ENCODE measurements around the gene LY9. TPM values are rescaled to one million over a fixed set of nuclear protein-coding genes. Genes with fewer than 3 reads are reported as not detected.

Gene LY9
- total RNA-seq, 4 donors from 2014 or later = 0.26 to 3.2 (median 0.60) TPM

DNA sequence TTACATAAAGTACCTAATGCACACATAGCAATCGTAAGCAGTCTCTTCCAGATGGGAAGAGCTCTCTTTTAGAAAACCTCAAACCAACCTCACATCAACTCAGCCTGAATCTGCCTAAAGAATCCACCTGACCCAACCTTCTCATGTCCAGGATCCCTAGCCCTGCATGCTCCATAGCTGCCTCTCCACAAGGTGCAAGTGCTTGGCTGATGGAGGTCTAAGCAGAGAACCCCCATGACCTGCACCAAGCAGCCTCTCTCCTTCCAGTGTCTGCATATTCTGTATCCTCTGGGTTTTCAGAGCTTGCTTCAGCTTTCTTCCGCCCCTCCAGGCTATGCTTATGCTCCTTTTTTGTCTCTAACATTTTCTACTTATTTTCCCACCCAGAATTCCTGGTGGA is 2.5 kb downstream of the LY9 start:
- 81 to 89% methylated on average over 2 of the region's 2 CpGs for WGBS, 2 donors
- intact Hi-C loops (cut with DNase I) = no loop called here
- peak overlapping the region in 1 of 4 donors; percentile 37 for H3K4me3 ChIP-seq
- no peak for DNase-seq
- H3K9me3 ChIP-seq = no peaks in the 10 kb centered on the region
- no peaks in the 10 kb centered on the region for H3K27me3 ChIP-seq
- H3K4me1 ChIP-seq = no peaks in the 10 kb centered on the region
- peak overlapping the region in 2 of 4 donors; percentile 47 to 49 for H3K27ac ChIP-seq
- H3K36me3 ChIP-seq = no peaks in the 10 kb centered on the region
- TF ChIP-seq, protein P1, sequence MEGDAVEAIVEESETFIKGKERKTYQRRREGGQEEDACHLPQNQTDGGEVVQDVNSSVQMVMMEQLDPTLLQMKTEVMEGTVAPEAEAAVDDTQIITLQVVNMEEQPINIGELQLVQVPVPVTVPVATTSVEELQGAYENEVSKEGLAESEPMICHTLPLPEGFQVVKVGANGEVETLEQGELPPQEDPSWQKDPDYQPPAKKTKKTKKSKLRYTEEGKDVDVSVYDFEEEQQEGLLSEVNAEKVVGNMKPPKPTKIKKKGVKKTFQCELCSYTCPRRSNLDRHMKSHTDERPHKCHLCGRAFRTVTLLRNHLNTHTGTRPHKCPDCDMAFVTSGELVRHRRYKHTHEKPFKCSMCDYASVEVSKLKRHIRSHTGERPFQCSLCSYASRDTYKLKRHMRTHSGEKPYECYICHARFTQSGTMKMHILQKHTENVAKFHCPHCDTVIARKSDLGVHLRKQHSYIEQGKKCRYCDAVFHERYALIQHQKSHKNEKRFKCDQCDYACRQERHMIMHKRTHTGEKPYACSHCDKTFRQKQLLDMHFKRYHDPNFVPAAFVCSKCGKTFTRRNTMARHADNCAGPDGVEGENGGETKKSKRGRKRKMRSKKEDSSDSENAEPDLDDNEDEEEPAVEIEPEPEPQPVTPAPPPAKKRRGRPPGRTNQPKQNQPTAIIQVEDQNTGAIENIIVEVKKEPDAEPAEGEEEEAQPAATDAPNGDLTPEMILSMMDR (IDR thresholded peaks at IDR 0.05) = no peak
- no peak for TF ChIP-seq POLR2A (IDR thresholded peaks at IDR 0.05)

DNA sequence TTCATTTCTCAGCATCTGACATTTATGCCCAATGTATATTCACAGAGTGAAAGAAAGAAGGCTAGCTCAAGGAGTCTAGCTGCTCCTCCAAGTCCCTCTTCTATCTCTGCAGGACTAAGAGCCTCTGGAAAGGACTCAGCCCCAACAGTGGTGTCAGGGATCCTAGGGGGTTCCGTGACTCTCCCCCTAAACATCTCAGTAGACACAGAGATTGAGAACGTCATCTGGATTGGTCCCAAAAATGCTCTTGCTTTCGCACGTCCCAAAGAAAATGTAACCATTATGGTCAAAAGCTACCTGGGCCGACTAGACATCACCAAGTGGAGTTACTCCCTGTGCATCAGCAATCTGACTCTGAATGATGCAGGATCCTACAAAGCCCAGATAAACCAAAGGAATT is 3.7 kb downstream of the LY9 start:
- Histone ChIP-seq H3K27me3 (no peaks in the 10 kb centered on the region), H3K9me3 (no peaks in the 10 kb centered on the region), H3K4me3 (no peak overlapping the region), H3K27ac (no peak overlapping the region), H3K36me3 (no peaks in the 10 kb centered on the region), H3K4me1 (no peaks in the 10 kb centered on the region)
- no peak for DNase-seq
- TF ChIP-seq, protein P1 (IDR thresholded peaks at IDR 0.05) = no peak
- intact Hi-C loops (cut with DNase I) = no loop called here
- WGBS, 2 donors = 70 to 90% methylated on average over 3 to 5 of the region's 5 CpGs

DNA sequence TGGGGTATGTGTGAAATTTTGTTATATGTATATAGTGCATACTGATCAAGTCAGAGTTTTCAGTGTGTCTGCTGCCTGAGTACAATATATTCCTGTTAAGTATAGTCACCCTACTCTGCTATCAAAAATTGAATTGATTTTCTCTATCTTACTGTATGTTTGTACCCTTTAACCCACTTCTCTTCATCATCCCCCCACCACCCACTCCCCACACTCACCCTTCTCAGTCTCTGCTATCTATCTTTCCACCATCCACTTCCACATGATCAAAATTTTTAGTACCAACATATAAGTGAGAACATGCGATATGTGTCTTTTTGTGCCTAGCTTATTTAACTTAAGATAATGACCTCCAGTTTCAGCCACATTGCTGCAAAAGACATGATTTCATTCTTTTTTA is 4.2 kb downstream of the LY9 start:
- no peaks in the 10 kb centered on the region for H3K4me1 ChIP-seq
- H3K36me3 ChIP-seq = no peaks in the 10 kb centered on the region
- H3K27me3 ChIP-seq = no peaks in the 10 kb centered on the region
- no peaks in the 10 kb centered on the region for H3K9me3 ChIP-seq
- WGBS, 2 donors = 93 to 96% methylated on average over 1 of the region's 1 CpG
- no peak overlapping the region for H3K4me3 ChIP-seq
- TF ChIP-seq, protein P1 (IDR thresholded peaks at IDR 0.05) = no peak
- TF ChIP-seq POLR2A (IDR thresholded peaks at IDR 0.05) = no peak
- no peak overlapping the region for H3K27ac ChIP-seq
- intact Hi-C loops (cut with DNase I) = no loop called here
- DNase-seq = no peak

DNA sequence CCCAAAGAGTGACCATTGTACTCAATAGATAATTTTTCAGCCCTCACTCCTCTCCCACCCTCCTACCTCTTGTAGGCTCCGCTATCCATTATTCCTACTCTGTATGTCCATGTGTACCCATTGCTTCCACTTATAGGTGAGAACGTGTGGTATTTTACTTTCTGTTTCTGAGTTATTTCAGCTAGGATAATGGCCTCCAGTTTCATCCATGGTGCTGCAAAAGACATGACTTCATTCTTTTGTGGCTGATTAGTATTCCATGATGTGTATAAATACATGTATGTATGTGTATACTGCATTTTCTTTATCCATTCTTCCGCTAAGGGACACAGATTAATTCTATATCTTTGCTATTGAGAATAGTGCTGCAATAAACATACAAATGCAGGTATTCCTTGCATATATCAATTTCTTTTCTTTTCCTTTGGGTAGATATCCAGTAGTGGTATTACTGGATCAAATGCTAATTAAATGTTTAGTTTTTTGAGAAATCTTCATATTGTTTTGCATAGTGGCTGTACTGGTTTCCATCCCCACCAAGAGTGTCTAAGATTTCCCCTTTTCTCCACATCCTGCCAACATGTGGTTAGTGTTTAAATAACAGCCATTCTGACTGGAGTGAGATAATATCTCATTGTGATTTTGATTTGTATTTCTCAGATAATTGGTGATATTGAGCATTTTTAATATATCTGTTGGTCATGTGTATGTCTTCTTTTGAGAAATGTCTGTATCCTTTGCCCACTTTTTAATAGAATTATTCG is 4.9 kb downstream of the LY9 start:
- 50% methylated on average over 4 of the region's 4 CpGs for WGBS, 2 donors
- no peaks in the 10 kb centered on the region for H3K9me3 ChIP-seq
- no peaks in the 10 kb centered on the region for H3K36me3 ChIP-seq
- no peaks in the 10 kb centered on the region for H3K4me1 ChIP-seq
- intact Hi-C loops (cut with DNase I) = no loop called here
- TF ChIP-seq, protein P1 (IDR thresholded peaks at IDR 0.05) = no peak
- TF ChIP-seq POLR2A (IDR thresholded peaks at IDR 0.05) = no peak
- H3K27ac ChIP-seq = no peak overlapping the region
- no peaks in the 10 kb centered on the region for H3K27me3 ChIP-seq
- H3K4me3 ChIP-seq = peak overlapping the region in 1 of 4 donors; percentile 8
- DNase-seq = no peak

DNA sequence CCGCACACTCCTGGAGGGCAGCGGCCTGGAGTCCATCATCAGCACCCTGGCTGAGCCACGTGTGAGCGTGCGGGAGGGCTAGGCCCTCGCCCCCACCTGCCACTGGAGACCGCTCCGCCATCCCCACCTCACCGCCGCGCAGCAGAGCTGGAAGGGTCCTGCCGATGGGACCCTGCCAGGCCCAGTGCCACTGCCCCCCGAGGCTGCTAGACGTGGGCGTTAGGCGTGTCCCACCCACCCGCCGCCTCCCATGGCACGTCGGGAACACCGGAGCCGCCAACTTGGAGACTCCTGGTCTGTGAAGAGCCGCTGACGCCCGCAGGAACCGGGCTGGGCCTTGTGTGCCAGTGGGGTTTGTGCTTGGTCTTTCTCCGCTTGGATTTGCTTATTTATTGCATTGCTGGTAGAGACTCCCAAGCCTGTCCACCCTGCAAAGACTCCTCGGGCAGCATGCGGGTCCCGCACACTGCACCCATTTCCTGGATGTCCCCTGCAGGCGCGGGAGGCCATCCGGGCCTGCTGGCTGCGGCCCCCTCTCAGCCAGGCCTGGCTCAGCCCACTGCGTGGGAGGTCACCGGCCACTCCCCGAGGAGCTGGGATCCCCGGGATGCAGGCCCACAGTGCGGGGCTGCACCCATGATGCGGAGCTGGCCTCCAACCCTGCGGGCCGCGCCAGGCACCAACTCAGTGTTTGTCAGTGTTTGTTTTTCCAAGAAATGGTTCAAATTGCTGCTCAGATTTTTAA is 6.0 kb downstream of the LY9 start:
- no peak for TF ChIP-seq POLR2A (IDR thresholded peaks at IDR 0.05)
- TF ChIP-seq, protein P1 (IDR thresholded peaks at IDR 0.05) = no peak
- no peaks in the 10 kb centered on the region for H3K4me1 ChIP-seq
- 96% methylated on average over 13 to 15 of the region's 43 CpGs for WGBS, 2 donors
- peaks cover 0 to 5% (median 3%) of the 10 kb centered on the region in 3 donors for H3K9me3 ChIP-seq
- H3K27me3 ChIP-seq = no peaks in the 10 kb centered on the region
- H3K27ac ChIP-seq = no peak overlapping the region
- H3K4me3 ChIP-seq = no peak overlapping the region
- DNase-seq = no peak
- H3K36me3 ChIP-seq = no peaks in the 10 kb centered on the region
- intact Hi-C loops (cut with DNase I) = no loop called here
